GM21367 (cell line): ENCODE results near the gene TAOK1.
A peak's percentile ranks its signal among the peaks of the same experiment; 100 is the strongest.
"Not testable (repeated sequence)": the region's sequence is repeated elsewhere in the genome, so short reads cannot be mapped to it uniquely, and the experiment has no call there.

ENCODE experiments used
- ATAC-seq: cut with Tn5 transposase; IDR thresholded peaks from one replicate; pipeline ENCODE4 v1.9.1; 2021; ENCODE audit not compliant: unreplicated experiment

TAOK1 gene

DNA sequence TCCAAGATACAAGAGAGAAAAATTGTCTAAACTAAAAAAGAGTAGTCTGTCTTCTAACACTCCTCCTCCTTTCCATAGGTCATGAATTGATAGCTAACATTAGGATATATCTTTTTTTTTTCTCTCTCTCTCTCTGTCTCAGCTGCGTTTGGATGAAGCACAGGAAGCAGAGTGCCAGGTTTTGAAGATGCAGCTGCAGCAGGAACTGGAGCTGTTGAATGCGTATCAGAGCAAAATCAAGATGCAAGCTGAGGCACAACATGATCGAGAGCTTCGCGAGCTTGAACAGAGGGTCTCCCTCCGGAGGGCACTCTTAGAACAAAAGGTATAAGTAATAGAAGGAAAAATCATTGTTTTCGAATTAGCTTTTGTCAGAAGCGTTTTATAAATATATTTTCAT is 143.8 kb downstream of the TAOK1 start:
- ATAC-seq = no peak

DNA sequence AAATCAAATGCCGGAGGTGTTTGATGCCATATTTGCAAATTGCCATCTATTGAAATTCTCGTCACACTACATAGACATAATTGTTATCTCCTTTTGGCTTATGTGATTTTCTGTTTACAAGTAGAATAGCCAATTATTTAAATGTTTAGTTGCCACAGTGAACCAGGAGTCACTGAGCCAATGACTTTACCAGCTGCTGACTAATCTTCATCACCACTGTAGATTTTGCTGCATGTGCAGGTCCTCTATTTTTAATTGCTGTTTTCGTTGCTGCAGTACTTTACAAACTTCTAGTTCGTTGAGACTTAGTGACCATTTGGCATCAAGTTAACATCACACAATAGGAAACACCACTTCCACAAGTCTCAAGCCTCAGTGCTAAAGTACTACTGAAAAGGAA is 153.9 kb downstream of the TAOK1 start:
- no peak for ATAC-seq

DNA sequence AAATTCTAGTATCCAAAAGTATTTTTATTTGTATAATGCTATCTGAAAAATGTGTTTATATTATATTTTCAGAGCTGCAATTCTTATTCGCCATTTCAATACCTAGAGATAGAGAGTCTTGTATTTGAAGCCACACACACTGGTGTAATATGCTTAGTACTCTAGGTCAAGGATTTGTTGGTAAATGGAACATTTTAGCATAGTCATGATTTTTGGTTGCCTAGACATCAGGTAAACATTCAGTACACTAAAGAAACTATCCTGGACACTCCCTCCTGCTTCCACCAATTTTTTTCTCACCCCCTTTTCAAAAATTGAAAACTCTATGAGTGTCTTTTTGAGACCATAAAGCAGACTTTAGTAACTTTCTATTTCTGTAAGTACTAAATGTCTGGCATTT is 155.9 kb downstream of the TAOK1 start:
- no peak for ATAC-seq

DNA sequence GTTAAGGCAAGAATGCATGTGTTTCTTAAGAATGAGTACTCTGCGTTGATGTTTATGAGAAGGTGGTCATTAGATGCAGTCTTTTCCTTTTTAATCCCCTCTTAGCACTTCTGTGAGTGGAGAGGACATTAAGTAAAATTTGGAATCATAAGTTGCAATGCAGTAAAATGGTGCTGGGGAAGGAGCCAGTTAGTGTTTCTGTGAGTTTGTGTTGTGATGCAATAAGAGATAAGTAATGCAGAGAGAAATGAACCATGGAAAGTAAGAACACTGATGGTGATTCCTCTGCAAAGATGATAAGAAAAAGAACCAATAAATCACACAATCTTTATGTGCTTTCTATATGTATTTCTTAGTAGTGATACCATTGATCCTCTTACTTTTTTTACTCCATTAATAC is 156.7 kb downstream of the TAOK1 start:
- ATAC-seq = no peak

DNA sequence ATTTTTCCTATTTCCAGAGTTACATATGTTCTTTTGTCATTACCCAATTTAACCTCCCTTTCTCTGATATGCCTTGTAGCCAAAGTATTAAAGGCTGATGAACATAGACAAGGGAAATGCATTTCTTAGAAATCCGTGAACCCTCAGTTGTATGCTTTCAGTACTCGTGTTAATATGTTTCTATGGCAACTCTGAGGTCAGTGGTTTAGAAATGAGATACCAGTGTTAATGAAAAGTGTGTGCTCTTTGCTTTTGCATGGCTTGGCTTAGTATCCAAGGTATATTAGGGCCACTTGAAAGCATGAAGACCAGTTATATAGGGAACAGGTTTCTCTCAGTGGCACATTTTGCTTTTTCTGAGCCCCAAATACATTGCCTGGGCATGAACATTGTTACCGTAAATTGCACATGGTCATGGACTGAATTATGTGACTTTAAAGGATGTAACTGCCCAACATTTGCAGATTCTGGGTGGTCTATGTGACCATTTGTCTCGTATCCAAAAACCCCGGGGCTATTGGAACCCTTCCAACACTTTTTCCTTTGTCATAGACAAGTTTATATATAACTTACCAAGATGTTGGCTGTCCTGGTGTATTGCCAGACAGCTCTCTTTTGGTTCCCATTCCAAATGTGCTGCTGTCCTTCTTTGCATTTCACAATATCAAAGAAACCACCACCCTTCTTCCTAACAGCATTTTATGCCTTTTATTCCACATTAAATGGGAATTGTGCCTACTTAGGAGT is 159.2 kb downstream of the TAOK1 start:
- ATAC-seq = no peak

DNA sequence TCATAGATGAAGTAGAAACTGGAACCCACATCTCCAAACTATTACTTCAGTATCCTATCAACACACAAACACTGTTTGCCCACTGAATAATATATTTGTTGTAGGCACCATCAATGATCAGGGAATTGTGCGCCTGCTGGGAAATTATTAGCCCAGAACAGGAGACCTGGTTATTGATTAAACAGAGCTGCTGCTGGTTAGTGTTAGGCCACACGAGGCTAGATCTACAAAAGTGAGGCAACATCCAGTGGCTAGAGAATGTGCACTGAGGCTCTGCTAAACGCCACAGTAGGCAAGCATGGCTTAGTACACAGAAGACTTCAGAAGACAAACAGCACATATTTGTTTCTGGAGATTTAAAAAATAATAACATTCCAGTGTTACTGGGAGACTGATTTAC is 165.7 kb downstream of the TAOK1 start:
- ATAC-seq = no peak

DNA sequence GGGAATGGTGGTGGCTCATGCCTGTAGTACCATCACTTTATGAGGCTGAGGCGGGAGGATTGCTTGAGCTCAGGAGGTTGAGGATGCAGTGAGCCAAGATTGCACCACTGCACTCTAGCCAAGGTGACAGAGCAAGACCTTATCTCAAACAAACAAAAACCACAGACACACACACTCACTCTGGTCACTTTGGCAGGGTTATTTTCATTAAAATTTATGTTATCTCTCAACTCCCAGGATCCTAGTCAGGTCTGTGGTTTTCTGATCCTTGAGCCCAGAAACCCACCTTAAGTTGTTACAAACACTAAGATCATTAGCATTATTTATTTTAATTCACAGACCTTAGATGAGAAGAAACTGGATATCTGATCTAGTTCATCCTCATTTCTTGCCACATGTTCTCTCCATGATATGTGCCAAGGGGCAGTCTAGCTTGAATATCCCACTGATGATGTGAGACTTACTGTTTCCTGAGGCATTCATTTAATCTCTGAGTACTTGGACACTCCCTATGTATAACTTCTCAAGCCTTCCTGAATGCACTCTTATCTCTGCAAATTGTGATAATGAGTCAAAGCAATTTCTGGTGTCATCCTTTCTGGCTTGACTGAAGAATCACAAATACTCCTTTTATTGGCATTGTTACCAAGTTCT is 167.0 kb downstream of the TAOK1 start:
- no peak for ATAC-seq

DNA sequence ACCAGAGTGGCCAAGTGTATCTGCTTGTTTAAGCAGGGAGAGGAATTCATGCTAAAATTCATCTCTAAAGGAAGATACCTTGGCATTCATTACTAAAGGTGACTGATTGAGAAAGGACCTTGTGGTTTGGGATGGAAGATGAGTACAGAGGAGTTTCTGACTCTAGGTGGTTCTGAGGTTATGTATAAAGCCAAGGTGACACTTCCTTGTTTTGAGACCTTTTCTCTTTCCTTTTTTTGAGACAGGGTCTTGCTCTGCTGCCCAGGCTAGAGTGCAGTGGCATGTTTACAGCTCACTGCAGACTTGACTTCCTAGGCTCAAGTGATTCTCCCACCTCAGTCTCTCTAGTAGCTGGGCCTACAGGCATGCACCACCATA is 167.6 kb downstream of the TAOK1 start:
- no peak for ATAC-seq

DNA sequence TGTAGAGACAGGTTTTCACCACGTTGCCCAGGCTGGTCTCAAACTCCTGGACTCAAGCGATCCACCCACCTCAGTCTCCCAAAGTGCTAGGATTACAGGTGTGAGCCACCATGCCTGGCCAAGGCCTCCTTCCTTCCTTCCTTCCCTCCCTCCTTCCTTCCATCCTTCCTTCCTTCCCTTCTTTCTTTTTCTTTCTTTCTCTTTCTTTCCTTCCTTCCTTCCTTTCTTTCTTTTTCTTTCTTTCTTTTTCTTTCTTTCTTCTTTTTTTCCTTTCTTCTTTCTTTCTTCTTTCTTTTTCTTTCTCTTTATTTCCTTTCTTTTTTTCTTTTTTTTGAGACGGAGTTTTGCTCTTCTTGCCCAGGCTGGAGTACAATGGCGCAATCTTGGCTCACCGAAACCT is 168.0 kb downstream of the TAOK1 start:
- ATAC-seq = not testable (repeated sequence)

DNA sequence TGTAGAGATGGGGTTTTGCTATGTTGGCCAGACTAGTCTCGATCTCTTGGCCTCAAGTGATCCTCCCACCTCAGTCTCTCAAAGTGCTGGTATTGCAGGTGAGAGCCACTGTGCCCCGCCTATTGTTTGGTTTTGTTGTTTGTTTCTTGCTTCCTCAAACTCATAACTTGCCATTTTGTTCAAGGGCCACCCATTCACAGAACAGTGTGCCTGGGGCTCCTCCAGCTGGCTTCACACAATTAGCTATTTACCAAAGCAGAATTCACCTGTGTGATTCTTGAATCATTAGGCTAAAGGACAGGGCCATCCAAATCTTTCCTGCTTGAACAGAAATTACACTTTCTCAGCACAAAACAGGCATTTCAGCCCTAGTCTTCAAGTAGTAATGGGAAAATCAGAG is 169.5 kb downstream of the TAOK1 start:
- no peak for ATAC-seq

DNA sequence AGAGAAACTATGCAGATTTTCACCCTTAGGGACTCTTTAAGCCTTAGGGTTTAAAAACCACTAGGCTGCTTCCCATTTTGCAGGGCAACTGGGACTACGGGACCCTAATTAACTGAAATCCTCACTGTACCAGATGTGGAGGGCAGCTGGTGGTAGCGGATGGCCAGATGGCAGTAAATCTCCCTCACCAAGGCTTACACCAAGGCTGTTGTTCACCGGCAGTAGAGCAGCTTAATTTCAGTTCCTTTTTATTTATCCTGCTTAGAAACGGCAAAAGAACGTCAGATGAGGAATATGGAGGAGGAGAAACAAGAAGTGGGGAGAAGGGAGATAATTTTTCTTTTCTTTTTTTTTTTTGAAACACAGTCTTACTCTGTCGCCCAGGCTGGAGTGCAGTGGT is 170.2 kb downstream of the TAOK1 start:
- no peak for ATAC-seq

DNA sequence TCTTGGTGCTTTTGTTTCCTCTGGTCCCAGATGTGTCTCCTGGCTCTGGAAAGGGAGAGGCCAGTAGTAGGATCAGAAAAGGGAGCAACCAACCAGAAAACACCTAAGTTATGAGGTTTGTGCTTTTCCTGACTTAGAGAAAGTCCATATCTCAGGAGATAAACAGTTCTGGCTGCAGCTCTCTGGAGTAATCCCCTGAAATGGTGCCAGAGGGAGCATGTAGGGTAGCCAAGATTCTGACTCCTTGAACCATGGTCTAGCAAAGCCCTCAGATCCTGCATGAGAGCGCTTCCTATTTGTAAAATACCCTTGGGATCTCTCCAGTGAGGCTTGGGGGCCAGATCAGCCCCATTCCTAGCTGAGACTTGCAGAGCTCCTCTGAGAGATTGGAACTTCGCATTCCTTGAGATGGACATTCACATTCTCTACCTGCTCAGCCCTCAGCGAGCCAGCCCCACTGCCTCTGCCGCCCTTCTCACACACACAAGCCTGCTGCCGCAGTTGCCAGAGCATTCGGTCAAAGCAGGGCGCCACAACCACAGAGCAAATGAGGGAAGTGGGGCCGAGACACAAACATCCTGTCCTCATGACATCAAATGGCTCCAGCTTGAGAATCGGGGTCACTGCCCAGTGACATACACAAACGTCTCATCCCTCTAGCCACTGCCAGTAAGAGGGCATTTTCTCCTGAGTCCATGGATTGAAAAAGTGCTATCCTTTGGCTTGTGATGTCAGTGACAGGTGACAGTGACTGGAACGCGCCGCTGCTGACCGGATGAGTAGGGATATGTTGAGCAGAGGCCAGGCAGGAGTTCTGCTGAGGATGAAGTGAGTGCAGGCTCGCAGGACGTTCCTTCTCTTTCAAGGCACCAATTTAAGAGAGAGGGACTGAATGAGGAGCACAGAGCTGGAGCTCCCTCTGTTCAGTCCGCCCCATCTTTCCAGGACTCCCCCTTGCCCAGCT is 171.7 kb downstream of the TAOK1 start:
- ATAC-seq = no peak

DNA sequence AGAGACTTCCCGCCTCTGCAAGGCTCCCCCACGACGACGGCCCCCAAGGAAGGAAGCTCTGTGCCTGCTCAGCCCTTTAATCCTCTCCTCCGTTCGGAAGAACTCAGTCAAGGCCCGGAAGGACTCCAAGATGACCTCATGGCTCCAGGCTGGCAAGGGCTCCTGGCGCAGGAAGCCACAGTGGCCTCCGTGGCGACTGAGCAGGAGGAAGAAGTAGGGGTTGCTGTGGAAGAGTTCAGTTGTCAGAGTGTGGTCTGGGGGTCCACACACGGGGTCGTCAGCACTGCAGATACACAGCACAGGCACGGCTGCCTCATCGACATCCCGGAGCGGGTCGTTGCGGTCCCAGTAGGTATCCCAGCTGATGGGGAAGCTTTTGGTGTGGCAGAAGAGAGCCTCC is 172.5 kb downstream of the TAOK1 start:
- ATAC-seq = no peak

DNA sequence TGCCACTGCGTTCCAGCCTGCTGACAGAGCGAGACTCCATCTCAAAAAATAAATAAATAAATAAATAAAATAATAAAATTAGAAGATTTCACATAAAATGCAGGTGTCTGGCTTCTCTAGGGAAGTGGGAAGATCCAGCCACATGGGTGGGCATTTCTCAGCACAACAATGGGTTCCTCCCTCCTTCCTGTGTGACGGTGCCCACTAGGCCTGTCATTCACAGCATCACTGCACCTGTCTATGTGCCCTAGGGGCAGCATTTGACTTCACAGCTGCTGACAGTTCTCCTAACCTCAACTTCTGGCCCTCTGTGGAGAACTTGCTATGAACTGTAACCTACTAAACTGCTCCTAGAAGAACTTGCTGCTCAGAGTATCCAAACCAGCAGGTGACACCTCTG is 173.7 kb downstream of the TAOK1 start:
- no peak for ATAC-seq

DNA sequence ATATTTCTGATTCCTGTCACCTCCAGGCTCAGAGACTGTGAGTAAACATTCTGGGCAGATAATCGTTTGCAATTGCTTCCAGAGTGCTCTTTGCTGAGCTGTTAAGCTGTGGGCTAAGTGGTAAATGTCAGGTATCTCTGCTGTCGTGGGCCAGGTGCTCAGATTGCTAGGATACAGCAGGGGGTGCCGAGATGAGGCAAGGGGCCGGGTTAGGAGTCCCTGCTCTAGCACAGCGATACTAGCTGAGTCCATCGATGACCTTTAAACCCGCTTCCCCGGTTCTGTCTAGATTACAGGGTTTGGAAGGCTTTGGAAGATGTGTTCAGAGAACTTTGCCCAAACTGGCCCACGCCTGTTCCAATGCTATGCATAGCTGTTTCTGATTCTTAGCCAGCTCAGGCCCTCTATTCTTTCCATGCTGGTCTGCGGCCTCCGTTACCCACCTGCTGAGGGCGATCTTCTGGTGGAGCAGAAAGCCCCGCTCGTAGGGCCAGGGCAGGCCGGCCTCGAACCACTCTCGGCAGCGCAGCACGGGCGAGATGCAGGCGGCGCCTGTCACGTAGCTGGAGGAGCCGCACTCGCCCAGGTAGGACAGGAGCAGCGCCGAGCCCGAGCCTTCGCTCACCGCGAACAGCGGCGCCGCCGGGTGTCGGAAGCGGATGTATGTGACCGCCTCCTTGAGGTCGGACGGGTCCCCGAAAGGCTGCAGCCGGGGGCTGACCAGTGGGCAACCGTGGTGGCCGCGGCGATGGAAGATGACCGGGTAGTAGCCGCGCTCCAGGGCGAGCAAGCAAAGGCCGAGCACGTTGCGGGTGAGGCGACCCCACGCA is 175.7 kb downstream of the TAOK1 start:
- ATAC-seq = no peak

DNA sequence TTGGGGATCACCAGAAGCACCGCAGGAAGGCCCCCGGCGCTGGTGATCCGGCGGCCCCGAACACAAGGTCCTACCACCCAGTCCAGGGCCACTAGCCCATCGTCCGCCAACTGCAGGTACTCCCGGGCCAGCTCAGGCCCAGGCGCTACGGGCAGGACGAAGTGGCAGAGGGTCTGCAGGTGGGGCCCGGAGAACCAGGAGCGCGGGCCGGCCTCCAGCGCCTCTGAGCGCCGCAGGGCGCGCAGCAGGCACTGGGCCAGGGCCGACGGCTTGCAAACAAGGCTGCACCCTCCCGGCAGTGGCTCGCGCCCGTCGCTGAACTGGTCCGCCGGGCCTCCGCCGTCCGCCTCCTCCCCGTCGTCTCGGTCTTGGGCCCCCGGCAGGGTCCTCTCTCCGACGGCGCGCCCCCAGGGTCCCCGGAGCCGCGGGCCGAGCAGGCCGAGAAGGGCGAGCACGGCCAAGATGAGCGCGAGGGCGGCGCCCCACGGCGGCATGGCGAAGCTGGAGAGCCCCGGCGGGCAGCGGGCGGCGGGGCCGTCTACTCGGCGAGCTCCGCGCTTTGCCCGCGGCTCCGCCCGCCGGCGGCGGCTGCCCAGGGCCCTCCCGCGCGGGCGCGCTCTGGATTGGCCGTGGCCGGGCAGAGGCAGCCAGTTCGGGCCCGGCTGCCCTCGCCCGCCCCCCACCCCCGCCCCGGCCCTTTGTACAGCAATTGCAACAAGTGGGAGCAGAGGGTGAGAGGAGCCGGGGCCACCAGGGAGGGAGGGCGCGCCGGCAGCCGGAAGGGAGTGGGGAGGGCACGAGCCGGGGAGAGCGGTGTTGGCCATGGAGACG is 176.5 kb downstream of the TAOK1 start, which contains the start of gene ABHD15:
Gene ABHD15 (minus strand): TSS at position 565 of the 831 bp plus-strand sequence. CDS start 71 bp downstream, at position 494.
- ATAC-seq = no peak

DNA sequence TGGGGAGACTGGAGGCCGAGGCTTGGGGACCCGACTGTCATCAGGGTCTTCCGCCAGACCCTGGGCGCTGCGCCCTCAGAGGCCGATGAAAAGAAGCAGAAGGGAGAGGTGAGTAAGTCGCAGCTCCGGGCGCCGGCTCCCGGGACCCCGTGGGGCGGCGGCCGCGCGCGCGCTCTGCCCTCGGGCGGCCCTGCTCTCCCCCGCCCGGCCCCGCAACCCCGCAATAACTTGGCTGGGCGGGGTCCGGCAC is 177.1 kb downstream of the TAOK1 start:
- no peak for ATAC-seq

DNA sequence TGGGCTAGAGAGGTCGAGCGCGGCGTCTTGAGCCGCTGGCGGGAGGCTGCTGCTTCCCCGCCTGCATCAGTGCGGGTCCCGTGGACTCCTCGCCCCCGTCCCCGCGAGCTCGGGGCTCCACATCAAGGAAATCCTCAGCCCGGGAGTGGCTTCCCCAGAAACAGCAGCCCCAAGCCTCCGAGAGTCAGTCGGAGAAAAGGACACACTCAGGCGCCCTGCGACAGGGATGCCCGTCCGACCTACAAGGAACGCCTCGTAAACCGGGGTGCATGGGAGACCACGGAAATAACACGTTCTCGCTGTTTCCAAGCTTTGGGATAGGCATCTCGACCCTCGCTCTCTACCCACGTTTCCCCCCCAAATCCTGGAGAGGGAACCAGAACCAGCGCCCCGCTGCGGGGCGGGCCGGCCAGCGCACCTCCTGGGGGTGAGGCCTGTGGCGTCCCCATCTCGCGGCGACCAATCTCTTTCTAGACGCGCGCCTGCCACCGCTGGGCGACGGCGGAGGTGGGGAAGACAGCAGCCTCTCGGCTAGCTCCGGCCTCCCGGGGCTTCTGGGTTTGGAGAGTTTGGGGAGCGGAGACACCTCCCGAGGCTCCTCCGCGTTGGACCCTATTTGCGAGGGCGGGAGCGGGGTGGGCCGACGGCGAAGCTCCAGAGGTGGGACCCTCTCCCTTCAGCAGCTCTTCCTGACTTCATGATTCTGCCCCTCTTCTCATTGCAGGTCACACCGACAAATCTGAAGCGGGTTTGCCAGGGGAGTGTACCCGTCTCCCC is 177.6 kb downstream of the TAOK1 start:
- peak; percentile 30 for ATAC-seq
